Stimulated activated CD8-positive, alpha-beta memory T cell treated with anti-CD3 and anti-CD28 coated beads, Interleukin-2, amount 100 ng/mL, for 48 hours (primary cell): ENCODE data around the gene SEL1L2.
A peak's percentile ranks its signal among the peaks of the same experiment; 100 is the strongest.
"Not testable (repeated sequence)": the region's sequence is repeated elsewhere in the genome, so short reads cannot be mapped to it uniquely, and the experiment has no call there.

Source experiments
- DNase-seq, 2 donors: peaks; one replicate each; pipeline ENCODE4 v3.0.0-alpha.2; 2020; ENCODE audit warnings: low read depth in 2 of 2

The SEL1L2 gene

DNA sequence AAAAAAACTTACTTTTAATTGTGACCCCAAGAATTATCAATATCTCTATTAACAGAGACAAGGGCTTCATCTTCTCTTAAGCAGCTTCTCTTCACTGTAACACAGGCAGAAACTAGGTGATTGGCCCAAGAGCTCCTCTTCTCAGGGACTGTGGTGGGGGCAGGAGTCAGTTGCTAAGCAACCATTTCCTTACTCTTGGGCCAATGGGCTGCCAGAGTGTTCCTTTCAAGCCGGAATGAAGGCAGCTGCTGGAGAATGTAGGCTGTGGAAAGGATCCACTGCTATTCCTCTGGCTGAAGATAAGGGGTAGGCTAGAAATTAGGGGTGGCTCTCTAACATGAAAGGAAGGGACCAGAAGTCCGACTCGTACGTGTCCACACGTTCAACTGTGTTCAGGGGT is at the start of gene SEL1L2:
TSS of gene SEL1L2 (minus strand) at position 150 of the 400 bp plus-strand sequence. CDS start at position 70, 80 bp downstream.
- no peak for DNase-seq

DNA sequence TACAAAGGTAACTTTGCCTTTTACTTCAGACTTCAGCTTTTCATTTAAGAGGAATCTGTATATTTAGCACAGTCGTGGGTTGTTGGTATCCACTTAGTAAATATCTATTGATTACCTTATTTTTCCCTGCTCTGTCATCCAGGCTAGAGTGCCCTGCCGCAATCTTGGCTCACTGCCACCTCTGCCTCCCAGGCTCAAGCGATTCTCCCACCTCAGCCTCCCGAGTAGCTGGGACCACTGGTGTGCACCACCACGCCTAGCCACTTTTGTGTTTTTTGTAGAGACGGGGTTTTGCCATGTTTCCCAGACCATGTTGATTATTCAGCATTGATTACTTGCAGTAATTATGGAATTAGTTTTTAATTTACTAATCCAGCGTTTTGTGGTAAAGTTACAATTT is 46.2 kb upstream of the SEL1L2 start:
- DNase-seq: no peak

DNA sequence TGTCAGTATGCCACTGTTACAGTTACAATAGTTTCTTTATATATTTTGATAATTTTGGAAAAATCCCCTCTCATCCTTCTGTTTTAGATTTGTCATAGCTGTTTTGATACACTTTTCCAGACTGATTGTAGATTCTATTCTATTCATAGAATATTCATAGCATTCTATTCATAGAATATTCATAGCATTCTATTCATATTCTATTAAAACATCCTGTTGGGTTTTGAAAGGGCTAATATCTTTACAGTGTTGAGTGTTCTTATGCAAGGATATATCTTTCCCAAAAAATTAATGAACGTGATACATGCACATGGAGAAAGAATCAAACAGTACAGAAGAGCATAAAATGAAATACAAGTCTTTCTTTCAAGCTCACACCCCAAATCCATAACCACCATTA is 42.9 kb upstream of the SEL1L2 start:
- no peak for DNase-seq

DNA sequence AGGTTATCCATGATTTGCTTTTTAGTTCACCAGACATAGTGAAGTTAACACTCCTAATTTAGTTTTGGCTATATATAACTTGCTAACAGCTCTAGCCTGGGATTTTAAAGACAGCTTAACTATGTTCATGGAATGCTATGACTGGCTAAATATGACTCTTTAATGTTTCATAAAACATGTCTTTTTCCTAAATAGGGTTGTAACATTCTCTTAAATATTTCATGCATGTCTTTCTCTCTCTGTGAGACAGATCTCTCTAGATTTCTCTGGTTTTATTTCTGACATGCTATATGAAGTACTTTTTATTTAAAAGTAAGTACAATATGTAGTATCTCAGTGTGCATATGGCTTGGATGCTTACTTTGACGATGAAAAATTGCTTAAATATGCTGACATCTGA is 40.6 kb upstream of the SEL1L2 start:
- no peak for DNase-seq

- DNase-seq: no peak
Observed at GRCh38 chr20:14012671-14013070, 22.3 kb upstream of the SEL1L2 start.

- DNase-seq: no peak
Observed at GRCh38 chr20:14009208-14009607, 18.8 kb upstream of the SEL1L2 start.

- DNase-seq: no peak
Observed at GRCh38 chr20:14005996-14006395, 15.6 kb upstream of the SEL1L2 start.

DNA sequence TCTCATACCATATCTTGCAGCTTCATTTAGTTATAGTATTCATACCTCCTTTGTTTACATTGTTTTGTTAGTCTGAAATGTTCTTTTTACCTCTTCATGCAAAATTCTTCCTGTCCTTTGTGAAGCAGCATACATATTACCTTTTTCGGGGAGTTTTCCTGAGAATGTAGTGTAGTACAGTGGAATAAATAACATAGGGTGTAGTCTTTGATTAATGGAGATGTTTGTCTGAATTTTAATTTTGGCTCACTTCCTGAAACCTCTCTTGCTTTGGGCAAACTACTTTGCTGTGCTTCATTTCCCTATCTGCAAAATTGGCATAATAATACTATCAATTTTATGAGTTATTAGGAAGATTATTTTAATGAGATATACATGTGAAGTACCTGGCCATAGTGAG is 10.5 kb upstream of the SEL1L2 start:
- no peak for DNase-seq

DNA sequence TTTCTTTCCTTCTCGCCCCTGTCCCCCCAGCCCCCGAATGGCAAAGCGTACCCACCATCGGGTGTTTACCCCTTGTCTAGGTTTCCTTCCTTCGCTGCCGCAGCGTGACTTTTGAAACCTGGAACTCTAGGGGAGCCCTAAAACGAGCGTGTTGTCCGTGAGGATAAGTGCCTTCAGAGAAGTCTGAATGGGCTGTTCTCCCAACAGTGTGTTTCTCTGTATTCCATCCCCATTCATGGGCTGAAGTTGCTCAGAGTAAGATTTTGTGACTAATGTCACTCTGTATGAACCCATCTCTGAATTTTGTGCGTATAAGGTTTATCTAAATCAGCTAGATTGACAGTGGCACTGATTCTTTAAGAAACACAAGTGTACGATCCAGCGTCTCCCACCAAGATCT is 5.9 kb upstream of the SEL1L2 start:
- no peak for DNase-seq

DNA sequence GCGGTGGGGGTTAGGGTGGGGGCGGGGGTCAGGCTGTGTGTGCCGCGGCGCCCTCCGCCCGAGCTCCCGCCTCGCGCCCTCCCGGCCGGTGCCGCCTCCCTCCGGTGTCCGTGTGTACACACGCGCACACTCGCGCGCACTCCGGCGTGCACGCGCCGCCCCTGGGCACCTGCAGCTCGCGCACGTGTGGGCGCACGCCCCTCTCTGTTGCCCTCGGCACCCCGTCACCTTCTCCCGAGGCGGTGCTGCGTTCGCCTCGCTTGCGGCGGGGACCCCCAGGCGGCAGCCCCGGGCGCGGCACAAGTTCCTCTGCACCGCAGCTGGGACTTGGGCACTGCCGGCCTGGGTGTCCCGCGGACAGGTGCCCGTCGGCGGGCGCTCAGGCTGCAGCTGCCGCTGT is 5.4 kb upstream of the SEL1L2 start:
- DNase-seq: no peak

DNA sequence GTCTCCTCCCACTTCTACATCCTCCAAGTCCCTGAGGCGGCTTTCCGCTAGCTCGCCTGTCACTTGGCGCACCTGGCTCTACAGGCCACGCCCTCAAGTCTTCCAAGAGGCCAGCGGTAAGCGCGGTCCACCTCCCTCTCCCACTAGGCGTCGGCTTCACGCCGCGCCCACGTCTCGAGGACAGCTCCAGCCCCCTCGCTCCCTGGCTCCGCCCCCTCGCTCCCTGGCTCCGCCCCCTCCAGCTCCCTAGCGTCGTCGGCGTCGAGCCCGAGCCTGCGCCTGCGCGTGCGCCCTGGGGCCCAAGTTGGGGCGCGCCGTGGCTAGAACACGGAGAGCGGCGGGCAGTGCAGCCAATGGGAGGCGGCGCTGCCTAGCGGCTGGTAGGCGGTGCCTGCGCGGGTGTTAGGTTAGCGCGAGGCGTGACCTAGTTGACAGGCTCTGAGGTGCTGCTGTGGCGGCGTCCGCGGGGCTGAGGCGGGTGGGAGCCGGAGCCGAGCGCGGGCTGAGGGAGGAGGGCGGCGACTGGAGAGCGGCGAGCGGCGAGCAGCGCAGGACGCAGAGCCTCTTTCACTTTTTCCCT is 4.8 kb upstream of the SEL1L2 start, which contains the start of gene MACROD2:
TSS of gene MACROD2 (plus strand) at position 431 of the 580 bp plus-strand sequence.
- peak; percentile 20 to 43 for DNase-seq

GRCh38 chr20:13991955-13992354 is 1.5 kb upstream of the SEL1L2 start:
- DNase-seq: not testable (repeated sequence)

DNA sequence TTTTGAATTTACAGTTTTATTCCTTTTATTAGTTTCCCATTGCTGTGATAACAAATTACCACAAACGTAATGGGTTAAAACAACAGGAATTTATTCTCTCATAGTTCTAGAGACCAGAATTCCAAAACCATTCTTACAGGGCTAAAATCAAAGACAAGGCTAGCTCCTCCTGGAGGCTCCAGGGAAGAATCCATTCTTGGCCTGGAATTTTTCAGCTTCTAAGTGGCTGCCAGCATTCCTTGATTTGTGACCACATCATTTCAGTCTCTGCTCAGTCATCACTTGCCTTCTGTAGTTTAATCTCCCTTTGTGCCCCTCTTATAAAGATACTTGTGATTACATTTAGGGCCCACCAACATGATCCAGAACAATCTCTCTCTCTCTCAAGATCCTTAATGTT is 897 bp upstream of the SEL1L2 start:
- DNase-seq: no peak

DNA sequence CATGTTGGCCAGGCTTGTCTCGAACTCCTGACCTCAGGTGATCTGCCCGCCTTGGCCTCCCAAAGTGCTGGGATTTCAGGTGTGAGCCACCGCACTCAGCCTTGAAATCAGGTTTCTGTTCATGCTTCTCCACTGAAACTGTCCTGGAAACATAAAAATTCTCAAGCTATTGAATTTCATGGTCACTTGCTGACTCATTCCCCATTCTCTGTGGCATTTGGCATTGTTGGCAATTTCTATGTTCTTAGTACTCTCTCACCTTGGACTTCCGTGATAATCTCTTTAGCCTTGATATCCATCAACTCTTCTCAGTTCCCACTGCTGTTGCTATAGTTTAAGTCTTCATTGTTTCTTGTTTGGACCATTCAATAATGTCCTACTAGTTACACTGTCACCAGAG is 6.2 kb downstream of the SEL1L2 start:
- DNase-seq: no peak

DNA sequence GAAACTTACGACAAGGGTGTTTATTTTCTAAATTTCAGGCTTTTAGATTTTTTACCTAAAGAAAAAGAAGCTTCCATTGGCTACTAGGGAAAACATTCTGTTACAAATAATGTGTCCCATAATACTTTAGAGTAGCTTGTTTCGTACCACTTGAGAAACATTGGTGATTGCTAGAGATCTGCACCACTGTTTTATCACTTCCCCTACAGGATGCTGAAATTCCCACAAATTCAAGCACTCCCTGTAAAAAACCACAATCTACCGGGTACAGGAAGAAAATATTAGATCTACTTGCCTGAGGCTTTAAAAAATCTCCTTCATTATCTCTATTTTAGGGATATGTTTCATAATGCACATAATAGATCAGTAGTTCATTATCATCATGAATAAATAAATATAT is 29.9 kb downstream of the SEL1L2 start:
- DNase-seq: no peak

DNA sequence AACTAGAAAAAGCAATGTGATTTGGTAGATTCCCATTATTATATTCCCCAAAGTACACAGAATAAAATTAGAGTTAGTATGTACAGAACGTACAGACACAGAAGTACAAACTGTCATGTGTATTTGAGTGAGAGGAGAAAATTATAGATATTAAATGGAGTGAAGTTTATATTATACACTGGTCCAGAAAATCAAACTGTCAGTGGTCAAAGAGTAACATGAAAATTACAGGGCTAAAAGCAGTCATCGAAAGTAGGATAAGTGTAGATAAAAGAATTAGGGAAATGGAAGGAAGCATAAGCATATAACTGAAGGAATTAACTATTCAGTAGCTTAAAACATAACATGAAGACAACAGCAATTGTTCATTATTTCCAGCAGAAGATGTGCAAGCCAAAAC is 30.3 kb downstream of the SEL1L2 start:
- no peak for DNase-seq

DNA sequence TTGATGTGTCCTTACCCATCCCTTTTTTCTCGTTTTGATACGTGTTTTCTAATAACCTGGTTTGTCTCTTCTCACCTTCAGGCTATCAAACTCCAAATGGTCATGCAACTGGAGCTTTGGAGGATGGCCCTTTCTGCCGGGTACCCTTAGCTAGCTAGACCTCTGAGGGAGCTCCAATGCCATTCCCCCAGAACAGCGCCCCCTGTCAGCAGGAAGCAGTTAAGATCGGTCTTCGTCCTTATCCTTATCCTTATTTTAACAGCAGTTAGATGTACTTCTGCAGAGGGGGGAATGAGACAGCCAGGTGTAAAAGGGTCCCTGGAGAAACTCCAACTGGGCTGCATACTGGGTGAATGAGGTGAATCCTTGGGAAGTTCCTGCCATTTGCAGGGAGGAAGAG is 37.2 kb downstream of the SEL1L2 start:
- no peak for DNase-seq

DNA sequence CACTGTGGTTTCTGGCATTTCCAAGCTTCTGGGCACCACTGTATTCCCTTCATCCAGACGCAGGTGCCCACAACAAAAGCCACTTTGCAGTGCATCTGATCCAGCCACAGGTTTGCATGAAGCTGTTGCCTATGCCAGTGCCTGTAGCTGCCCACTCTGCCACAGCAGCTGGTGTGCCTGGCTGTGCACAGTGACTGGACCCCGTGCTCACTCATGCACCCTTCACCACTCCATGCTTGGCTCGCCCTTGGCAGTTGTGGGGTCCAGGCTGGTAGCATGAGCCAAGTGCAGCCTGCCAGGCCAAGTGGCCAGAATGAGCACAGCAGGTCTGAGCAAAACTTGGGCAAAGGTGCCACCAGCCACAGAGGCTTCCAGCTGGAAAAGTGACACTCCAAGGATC is 42.7 kb downstream of the SEL1L2 start:
- no peak for DNase-seq

- DNase-seq: no peak
Observed at GRCh38 chr20:13941031-13941430, 49.4 kb downstream of the SEL1L2 start.

GRCh38 chr20:13936781-13937576 is 53.4 kb downstream of the SEL1L2 start:
- DNase-seq: no peak

DNA sequence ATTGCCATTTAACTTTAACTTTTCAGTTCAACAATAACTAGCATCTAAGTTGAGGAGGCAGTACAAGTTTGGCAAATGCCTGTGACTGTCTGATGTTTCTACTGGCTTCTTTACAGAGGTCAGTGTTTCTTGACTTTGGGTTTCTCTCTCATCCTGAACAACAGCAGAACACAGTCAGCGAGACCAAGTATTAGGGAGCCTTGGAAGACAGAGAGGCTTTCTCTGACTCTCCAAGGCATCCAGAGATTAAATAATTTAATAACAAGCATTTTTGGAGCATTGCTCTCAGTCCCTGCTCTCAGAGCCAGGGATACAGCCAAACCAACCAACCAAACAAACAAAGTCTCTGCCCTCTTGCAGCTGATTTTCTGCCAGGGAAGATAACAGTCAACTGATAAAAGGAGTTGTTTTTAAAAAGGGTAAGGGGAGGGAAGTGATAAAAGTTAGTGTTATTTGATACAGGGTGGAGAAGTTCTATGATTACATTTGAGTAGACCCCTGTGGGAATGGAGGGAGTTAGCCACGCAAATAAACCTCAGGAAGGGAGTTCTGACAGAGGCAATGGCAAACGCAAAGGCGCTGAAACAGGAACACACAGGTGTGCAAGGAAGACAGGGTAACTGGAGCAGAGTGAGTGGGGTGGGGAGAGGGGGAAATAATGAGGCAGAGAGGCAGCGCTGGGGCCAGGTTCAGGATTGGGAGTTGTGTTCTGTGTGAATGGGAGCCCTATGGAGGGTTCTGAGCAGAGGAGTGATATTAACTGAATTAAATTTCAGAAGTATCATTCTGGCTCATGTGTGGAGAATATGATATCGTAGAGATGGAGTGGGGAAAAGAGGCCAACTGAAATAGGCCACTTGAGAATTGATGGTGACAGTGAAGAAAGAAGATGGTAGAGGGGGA is 55.2 kb downstream of the SEL1L2 start:
- no peak for DNase-seq

DNA sequence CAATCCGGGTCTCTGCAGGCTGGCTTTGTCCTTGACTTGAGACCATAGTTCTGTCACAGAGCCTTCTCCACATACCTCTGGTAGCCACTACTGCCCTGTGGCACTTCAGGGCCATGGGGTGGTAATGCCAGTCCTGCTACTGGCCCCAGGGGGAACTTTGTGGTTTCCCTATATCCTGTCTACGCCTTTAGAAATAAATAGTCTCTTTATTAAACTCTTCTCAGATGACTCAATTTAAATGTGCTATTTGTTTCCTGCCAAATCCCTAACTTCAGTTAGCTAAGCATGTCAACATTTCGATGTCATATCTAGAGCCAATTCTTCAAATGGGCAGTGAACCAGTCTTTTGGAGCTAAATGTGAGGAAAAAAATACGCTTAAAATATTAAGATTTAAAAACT is 60.1 kb downstream of the SEL1L2 start:
- DNase-seq: no peak

DNA sequence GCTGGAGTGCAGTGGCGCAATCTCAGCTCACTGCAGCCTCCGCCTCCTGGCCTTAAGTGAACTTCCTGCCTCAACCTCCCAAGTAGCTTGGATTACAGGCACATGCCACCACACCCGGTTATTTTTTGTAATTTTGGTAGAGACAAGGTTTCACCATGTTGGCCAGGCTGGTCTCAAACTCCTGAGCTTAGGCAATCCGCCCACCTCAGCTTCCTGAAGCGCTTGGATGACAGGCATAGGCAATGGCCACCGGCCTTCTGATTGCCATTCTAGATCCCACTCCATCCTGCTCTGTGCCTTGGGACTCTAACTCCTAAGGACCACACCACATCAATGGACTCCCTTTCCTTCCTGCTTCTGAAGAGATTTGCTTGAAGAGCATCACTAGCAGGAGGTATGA is 60.6 kb downstream of the SEL1L2 start:
- DNase-seq: no peak
